H9 (cell line): ENCODE data around the gene GNL1. TPM values are rescaled to one million over a fixed set of nuclear protein-coding genes. Genes with fewer than 3 reads are reported as not detected.
A peak's percentile ranks its signal among the peaks of the same experiment; 100 is the strongest.

Source experiments
- DNase-seq: peaks from one replicate; pipeline ENCODE4 v3.0.0-alpha.2; 2017
- H2AFZ ChIP-seq: one replicate; pipeline ENCODE4 v1.6.1; 2013; ENCODE audit warnings: mild to moderate bottlenecking, low read length, control low read depth, moderate library complexity
- H2AK5ac ChIP-seq: 2 replicates; pipeline ENCODE4 v1.6.1; 2013; ENCODE audit warnings: low read length, control low read depth, mixed read lengths; ENCODE audit not compliant: insufficient read length
- H2BK120ac ChIP-seq: one replicate; pipeline ENCODE4 v1.6.1; 2013; ENCODE audit warnings: low read depth, mild to moderate bottlenecking, low read length, control low read depth, inconsistent platforms; ENCODE audit not compliant: poor library complexity, severe bottlenecking
- H2BK12ac ChIP-seq: 2 replicates; pipeline ENCODE4 v1.6.1; 2013; ENCODE audit warnings: low read length, control low read depth, mixed read lengths, low read depth; ENCODE audit not compliant: insufficient read length
- H2BK15ac ChIP-seq: 2 replicates; pipeline ENCODE4 v1.6.1; 2013; ENCODE audit warnings: low read depth, low read length, control low read depth
- H2BK20ac ChIP-seq: one replicate; pipeline ENCODE4 v1.6.1; 2013; ENCODE audit warnings: low read depth, mild to moderate bottlenecking, low read length, control low read depth, inconsistent platforms; ENCODE audit not compliant: poor library complexity, severe bottlenecking
- H2BK5ac ChIP-seq: 2 replicates; pipeline ENCODE4 v1.6.1; 2013; ENCODE audit warnings: low read length, control low read depth, mixed read lengths; ENCODE audit not compliant: insufficient read length
- H3K14ac ChIP-seq: 2 replicates; pipeline ENCODE4 v1.6.1; 2013; ENCODE audit warnings: low read length, control low read depth; ENCODE audit not compliant: insufficient read depth
- H3K18ac ChIP-seq: 2 replicates; pipeline ENCODE4 v1.6.1; 2013; ENCODE audit warnings: low read depth, mild to moderate bottlenecking, mixed read lengths, low read length, control low read depth; ENCODE audit not compliant: insufficient read length
- H3K23ac ChIP-seq: 2 replicates; pipeline ENCODE4 v1.6.1; 2013; ENCODE audit warnings: low read length, control low read depth, mixed read lengths, low read depth; ENCODE audit not compliant: insufficient read length
- H3K23me2 ChIP-seq: 2 replicates; pipeline ENCODE4 v1.6.1; 2013; ENCODE audit warnings: low read depth, mild to moderate bottlenecking, mixed read lengths, low read length, control low read depth; ENCODE audit not compliant: insufficient read length, poor library complexity, severe bottlenecking
- H3K27ac ChIP-seq: 2 replicates; pipeline ENCODE4 v1.5.1; 2013; ENCODE audit warnings: low read length, control low read depth, mixed read lengths, low read depth; ENCODE audit not compliant: insufficient read length
- H3K27me3 ChIP-seq: 2 replicates; pipeline ENCODE4 v1.6.1; 2013; ENCODE audit warnings: low read length, control low read depth, inconsistent platforms; ENCODE audit not compliant: insufficient read depth
- H3K4ac ChIP-seq: 2 replicates; pipeline ENCODE4 v1.6.1; 2013; ENCODE audit warnings: low read depth, mild to moderate bottlenecking, control low read depth, inconsistent platforms, low read length, moderate library complexity
- H3K4me1 ChIP-seq: 2 replicates; pipeline ENCODE4 v1.6.1; 2013; ENCODE audit warnings: low read length, control low read depth, inconsistent platforms; ENCODE audit not compliant: insufficient read depth
- H3K4me2 ChIP-seq: 2 replicates; pipeline ENCODE4 v1.6.1; 2013; ENCODE audit warnings: low read length, control low read depth, mixed read lengths; ENCODE audit not compliant: insufficient read length, insufficient read depth
- H3K56ac ChIP-seq: 2 replicates; pipeline ENCODE4 v1.6.1; 2013; ENCODE audit warnings: low read depth, mild to moderate bottlenecking, mixed read lengths, low read length, control low read depth; ENCODE audit not compliant: insufficient read length
- H3K79me1 ChIP-seq: 2 replicates; pipeline ENCODE4 v1.6.1; 2013; ENCODE audit warnings: low read depth, mild to moderate bottlenecking, moderate library complexity, low read length, control low read depth, inconsistent platforms; ENCODE audit not compliant: insufficient read depth, poor library complexity, severe bottlenecking
- H3K79me2 ChIP-seq: 2 replicates; pipeline ENCODE4 v1.6.1; 2013; ENCODE audit warnings: low read length, control low read depth, inconsistent platforms; ENCODE audit not compliant: insufficient read depth
- H3K9ac ChIP-seq: 2 replicates; pipeline ENCODE4 v1.6.1; 2013; ENCODE audit warnings: low read length, control low read depth, mixed read lengths; ENCODE audit not compliant: insufficient read length; ENCODE audit errors: extremely low read depth
- H3K9me3 ChIP-seq: one replicate; pipeline ENCODE4 v1.6.1; 2013; ENCODE audit warnings: low read depth, low read length, inconsistent platforms; ENCODE audit not compliant: control insufficient read depth
- H3T11ph ChIP-seq: one replicate; pipeline ENCODE4 v1.6.1; 2013; ENCODE audit warnings: mild to moderate bottlenecking, low read length, control low read depth, inconsistent platforms
- H4K20me1 ChIP-seq: one replicate; pipeline ENCODE4 v1.6.1; 2013; ENCODE audit not compliant: control insufficient read depth, insufficient read length, insufficient read depth
- H4K5ac ChIP-seq: 2 replicates; pipeline ENCODE4 v1.6.1; 2013; ENCODE audit warnings: low read depth, mild to moderate bottlenecking, mixed read lengths, low read length, control low read depth; ENCODE audit not compliant: insufficient read length
- H4K8ac ChIP-seq: replicated peaks from 2 replicates; pipeline ENCODE4 v1.6.1; 2013; ENCODE audit warnings: low read length, control low read depth, mixed read lengths, low read depth; ENCODE audit not compliant: insufficient read length
- H4K91ac ChIP-seq: 2 replicates; pipeline ENCODE4 v1.6.1; 2013; ENCODE audit warnings: low read depth, mild to moderate bottlenecking, moderate library complexity, mixed read lengths, low read length, control low read depth; ENCODE audit not compliant: insufficient read length
- H3K27ac Mint-ChIP-seq, 3 experiments: 2 replicates in 2 of 3; 3 replicates in 1 of 3; pipeline ENCODE4 v1.8.0; 2020 to 2021; ENCODE audit warnings: mixed read lengths in 3 of 3, mild to moderate bottlenecking in 1 of 3, moderate library complexity in 1 of 3
- H3K27me3 Mint-ChIP-seq: 2 replicates; pipeline ENCODE4 v1.8.0; 2021; ENCODE audit warnings: low read depth, mild to moderate bottlenecking, moderate library complexity, mixed read lengths
- H3K36me3 Mint-ChIP-seq, 3 experiments: 2 replicates in 2 of 3; 3 replicates in 1 of 3; pipeline ENCODE4 v1.8.0; 2020 to 2021; ENCODE audit warnings: low read depth in 3 of 3, mixed read lengths in 3 of 3; ENCODE audit not compliant: insufficient read depth in 1 of 3
- H3K4me1 Mint-ChIP-seq, 2 experiments: 2 replicates each; pipeline ENCODE4 v1.8.0; 2020; ENCODE audit warnings: mixed read lengths in 2 of 2
- H3K4me3 Mint-ChIP-seq, 2 experiments: 2 replicates in 1 of 2; 3 replicates in 1 of 2; pipeline ENCODE4 v1.8.0; 2020 to 2021; ENCODE audit warnings: mild to moderate bottlenecking in 2 of 2, mixed read lengths in 2 of 2, moderate library complexity in 1 of 2
- H3K9me3 Mint-ChIP-seq, 2 experiments: 2 replicates in 1 of 2; 3 replicates in 1 of 2; pipeline ENCODE4 v1.8.0; 2020; ENCODE audit warnings: mild to moderate bottlenecking in 2 of 2, mixed read lengths in 2 of 2, moderate library complexity in 1 of 2
- WGBS: extraction: QIAGEN DNeasy Blood & Tissue Kit; methylation state at CpG from one replicate; pipeline ENCODE4 v1.1.7; 2013; ENCODE audit warnings: missing lambda C conversion rate, low lambda C conversion rate, mixed read lengths; ENCODE audit not compliant: insufficient read length; ENCODE audit errors: extremely low coverage; 5-methylcytosine and 5-hydroxymethylcytosine counted together
- total RNA-seq: library from RNA; stranded (reverse); gene quantifications from 2 replicates; pipeline ENCODE4 v1.2.1, GENCODE V29; 2021
- TF ChIP-seq, protein P1 (sequence below): fragments of 200-600 bp; sonication (generic); conservative IDR thresholded peaks from 3 replicates; pipeline ENCODE4 v1.8.0; 2021; ENCODE audit warnings: antibody characterized with exemption, mild to moderate bottlenecking

Gene GNL1
- total RNA-seq, 1 experiment from 2014 or later = 83.5 TPM

GRCh38 chr6:30589754-30590358, 33.6 kb upstream of the GNL1 start:
- Histone ChIP-seq H4K8ac (no peak overlapping the region), H3K18ac (no peak overlapping the region), H3K14ac (no peak overlapping the region; the same call in 1 of the 2 replicates), H3K4me2 (no peak overlapping the region), H2BK5ac (no peak overlapping the region), H4K5ac (no peak overlapping the region), H3K27ac (no peak overlapping the region), H2BK20ac (no peak overlapping the region), H2BK120ac (no peak overlapping the region), H3K9me3 (no peaks in the 10 kb centered on the region), H3K4ac (no peak overlapping the region), H3K27me3 (no peaks in the 10 kb centered on the region), H3K23me2 (no peaks in the 10 kb centered on the region), H2AK5ac (no peak overlapping the region), H3K9ac (no peak overlapping the region), H3K23ac (no peak overlapping the region), H3T11ph (no peak overlapping the region), H3K79me1 (peaks cover 5% of the 10 kb centered on the region), H3K4me1 (no peaks in the 10 kb centered on the region), H4K91ac (no peak overlapping the region), H3K56ac (peak overlapping the region; percentile 92), H3K79me2 (no peaks in the 10 kb centered on the region; the same call in 1 of the 2 replicates), H2BK15ac (no peak overlapping the region), H2AFZ (no peak overlapping the region), H2BK12ac (no peak overlapping the region), H4K20me1 (no peaks in the 10 kb centered on the region)
- Mint-ChIP-seq H3K27ac (no peak overlapping the region), H3K4me1 (no peaks in the 10 kb centered on the region), H3K27me3 (no peaks in the 10 kb centered on the region), H3K4me3 (no peak overlapping the region), H3K36me3 (peaks cover 60 to 94% (median 82%) of the 10 kb centered on the region in 3 experiments; a peak in 6 of 7 replicates), H3K9me3 (no peaks in the 10 kb centered on the region)
- no peak for DNase-seq
- TF ChIP-seq, protein P1, sequence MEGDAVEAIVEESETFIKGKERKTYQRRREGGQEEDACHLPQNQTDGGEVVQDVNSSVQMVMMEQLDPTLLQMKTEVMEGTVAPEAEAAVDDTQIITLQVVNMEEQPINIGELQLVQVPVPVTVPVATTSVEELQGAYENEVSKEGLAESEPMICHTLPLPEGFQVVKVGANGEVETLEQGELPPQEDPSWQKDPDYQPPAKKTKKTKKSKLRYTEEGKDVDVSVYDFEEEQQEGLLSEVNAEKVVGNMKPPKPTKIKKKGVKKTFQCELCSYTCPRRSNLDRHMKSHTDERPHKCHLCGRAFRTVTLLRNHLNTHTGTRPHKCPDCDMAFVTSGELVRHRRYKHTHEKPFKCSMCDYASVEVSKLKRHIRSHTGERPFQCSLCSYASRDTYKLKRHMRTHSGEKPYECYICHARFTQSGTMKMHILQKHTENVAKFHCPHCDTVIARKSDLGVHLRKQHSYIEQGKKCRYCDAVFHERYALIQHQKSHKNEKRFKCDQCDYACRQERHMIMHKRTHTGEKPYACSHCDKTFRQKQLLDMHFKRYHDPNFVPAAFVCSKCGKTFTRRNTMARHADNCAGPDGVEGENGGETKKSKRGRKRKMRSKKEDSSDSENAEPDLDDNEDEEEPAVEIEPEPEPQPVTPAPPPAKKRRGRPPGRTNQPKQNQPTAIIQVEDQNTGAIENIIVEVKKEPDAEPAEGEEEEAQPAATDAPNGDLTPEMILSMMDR = no peak
- WGBS = no CpG with 5 or more reads among the region's 15 CpGs
